T-cell (primary cell): Measurements from ENCODE around the gene WSB2. TPM values are rescaled to one million over a fixed set of nuclear protein-coding genes. Genes with fewer than 3 reads are reported as not detected.
A peak's percentile ranks its signal among the peaks of the same experiment; 100 is the strongest.

ENCODE experiments used
- ATAC-seq, 4 experiments: fragments of 200-7000 bp in 3 of 4; fragments of 150-1000 bp in 1 of 4; cut with Tn5 transposase; replicated peaks in 1 of 4; 1 replicate in 3 of 4; 2 replicates in 1 of 4; pipeline ENCODE4 v1.10.0; 2021; ENCODE audit warnings: moderate library complexity in 3 of 4, mild to moderate bottlenecking in 2 of 4, moderate number of reproducible peaks in 1 of 4
- CTCF ChIA-PET, 2 donors: fragments of 300-600 bp; sonication (Branson Sonifier 250); formaldehyde crosslinking; loops; one replicate each; lab custom pipeline; 2022; ENCODE audit warnings: antibody characterized with exemption in 2 of 2; lab: Charles Lee
- POLR2A ChIA-PET, 2 donors: fragments of 300-600 bp; sonication (Branson Sonifier 250); formaldehyde crosslinking; loops; one replicate each; lab custom pipeline; 2022; ENCODE audit warnings: antibody characterized with exemption in 2 of 2; lab: Charles Lee
- DNase-seq, 35 experiments: peaks; one replicate each; pipeline versions ENCODE4 v3.0.0 to v3.0.0-alpha.2; 2013 to 2023
- H3K27ac ChIP-seq: one replicate; pipeline ENCODE4 v1.5.1; 2013; ENCODE audit warnings: low read length
- H3K27me3 ChIP-seq, 2 experiments: replicated peaks in 1 of 2; 1 replicate in 1 of 2; 2 replicates in 1 of 2; pipeline versions ENCODE4 v1.6.1 to v1.7.0; 2013; ENCODE audit warnings: low read length in 1 of 2, mixed read lengths in 1 of 2; ENCODE audit not compliant: control insufficient read depth in 2 of 2, insufficient read depth in 2 of 2; ENCODE audit errors: extremely low read depth in 1 of 2
- H3K36me3 ChIP-seq, 2 donors: 1 replicate in 1 of 2; 2 replicates in 1 of 2; pipeline versions ENCODE4 v1.6.1 to v1.7.0; 2013; ENCODE audit warnings: low read length in 1 of 2; ENCODE audit not compliant: control insufficient read depth in 2 of 2, insufficient read depth in 1 of 2; ENCODE audit errors: extremely low read depth in 1 of 2
- H3K4me1 ChIP-seq, 2 experiments: 1 replicate in 1 of 2; 2 replicates in 1 of 2; pipeline versions ENCODE4 v1.6.1 to v1.7.0; 2013; ENCODE audit warnings: low read length in 2 of 2, mixed read lengths in 1 of 2; ENCODE audit not compliant: insufficient read depth in 2 of 2, control insufficient read depth in 1 of 2; ENCODE audit errors: extremely low read depth in 1 of 2
- H3K4me3 ChIP-seq, 2 donors: 1 replicate in 1 of 2; 2 replicates in 1 of 2; pipeline versions ENCODE4 v1.5.1 to v1.7.0; 2013; ENCODE audit warnings: mild to moderate bottlenecking in 2 of 2, low read length in 1 of 2, moderate library complexity in 1 of 2; ENCODE audit not compliant: control insufficient read depth in 1 of 2; ENCODE audit errors: extremely low read depth in 1 of 2
- H3K9me3 ChIP-seq: 2 replicates; pipeline ENCODE4 v1.7.0; 2013
- H3K27ac Mint-ChIP-seq, 2 donors: one replicate each; pipeline ENCODE4 v1.8.0; 2020 to 2021; ENCODE audit warnings: mild to moderate bottlenecking in 2 of 2, mixed read lengths in 2 of 2
- H3K27me3 Mint-ChIP-seq, 2 donors: one replicate each; pipeline ENCODE4 v1.8.0; 2021 to 2022; ENCODE audit warnings: mixed read lengths in 2 of 2
- H3K36me3 Mint-ChIP-seq: one replicate; pipeline ENCODE4 v1.8.0; 2021; ENCODE audit warnings: mixed read lengths
- H3K4me1 Mint-ChIP-seq, 3 donors: one replicate each; pipeline ENCODE4 v1.8.0; 2020 to 2022; ENCODE audit warnings: mixed read lengths in 3 of 3, mild to moderate bottlenecking in 1 of 3
- H3K4me3 Mint-ChIP-seq, 3 donors: one replicate each; pipeline ENCODE4 v1.8.0; 2020 to 2022; ENCODE audit warnings: mild to moderate bottlenecking in 3 of 3, mixed read lengths in 3 of 3, moderate library complexity in 3 of 3
- H3K9me3 Mint-ChIP-seq, 3 donors: one replicate each; pipeline ENCODE4 v1.8.0; 2020 to 2022; ENCODE audit warnings: mixed read lengths in 3 of 3
- WGBS: methylation state at CpG from one replicate; pipeline ENCODE4 v1.1.5; 2013; ENCODE audit warnings: missing lambda C conversion rate; ENCODE audit not compliant: insufficient coverage; 5-methylcytosine and 5-hydroxymethylcytosine counted together
- total RNA-seq, 35 experiments: library from RNA in 6 of 35; stranded (reverse) in 6 of 35; fragments of 120-200 nt in 1 of 35; gene quantifications; one replicate each; pipeline versions ENCODE4 v1.2.1 to v1.2.4 and lab custom pipeline; 2013 to 2026

Gene WSB2
- total RNA-seq, 5 donors from 2014 or later (not counting 1 experiment from before 2014, with no cell fraction given), result 19.6 to 33.7 (median 25.8) TPM

DNA sequence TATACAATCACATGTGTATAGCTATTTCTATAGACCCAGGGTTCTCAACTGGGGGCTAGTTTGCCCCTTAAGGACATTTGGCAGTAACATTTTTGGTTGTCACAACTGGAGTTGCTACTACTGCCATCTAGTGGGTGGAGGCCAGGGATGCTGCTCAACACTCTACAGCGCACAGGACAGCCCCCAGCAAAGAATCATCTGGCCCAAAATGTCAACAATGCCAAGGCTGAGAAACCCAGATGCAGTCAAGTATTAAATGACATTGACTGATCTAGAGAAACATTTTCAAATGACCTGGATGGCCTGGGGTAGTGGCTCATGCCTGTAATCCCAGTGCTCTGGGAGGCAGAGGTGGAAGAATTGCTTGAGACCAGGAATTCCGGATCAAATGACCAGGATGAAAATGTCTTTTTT, 5.8 kb downstream of the WSB2 start:
- Mint-ChIP-seq H3K27ac (peak overlapping the region; percentile 69 to 86), H3K27me3 (no peaks in the 10 kb centered on the region), H3K4me3 (no peak overlapping the region), H3K4me1 (peaks cover 44 to 49% (median 46%) of the 10 kb centered on the region in 3 donors), H3K9me3 (no peaks in the 10 kb centered on the region), H3K36me3 (peaks cover 20% of the 10 kb centered on the region)
- no peak overlapping the region for H3K27ac ChIP-seq
- 60% methylated on average over 1 of the region's 2 CpGs for WGBS
- ChIA-PET POLR2A (no interaction called here), CTCF (interaction anchor here (0.5 to 2.5 kb wide), 10 partner anchors 9 to 1648 kb away, joined by 3 to 18 read pairs (median 4); no protein-coding TSS in a partner anchor)
- ATAC-seq, result peak; percentile 72 to 79 (median 76)
- peak; percentile 18 to 82 (median 61) for DNase-seq
- no peaks in the 10 kb centered on the region for H3K27me3 ChIP-seq
- no peaks in the 10 kb centered on the region for H3K9me3 ChIP-seq
- peaks cover 0 to 17% of the 10 kb centered on the region in 2 donors for H3K36me3 ChIP-seq
- peaks cover 4 to 28% of the 10 kb centered on the region in 2 experiments for H3K4me1 ChIP-seq
- no peak overlapping the region for H3K4me3 ChIP-seq

DNA sequence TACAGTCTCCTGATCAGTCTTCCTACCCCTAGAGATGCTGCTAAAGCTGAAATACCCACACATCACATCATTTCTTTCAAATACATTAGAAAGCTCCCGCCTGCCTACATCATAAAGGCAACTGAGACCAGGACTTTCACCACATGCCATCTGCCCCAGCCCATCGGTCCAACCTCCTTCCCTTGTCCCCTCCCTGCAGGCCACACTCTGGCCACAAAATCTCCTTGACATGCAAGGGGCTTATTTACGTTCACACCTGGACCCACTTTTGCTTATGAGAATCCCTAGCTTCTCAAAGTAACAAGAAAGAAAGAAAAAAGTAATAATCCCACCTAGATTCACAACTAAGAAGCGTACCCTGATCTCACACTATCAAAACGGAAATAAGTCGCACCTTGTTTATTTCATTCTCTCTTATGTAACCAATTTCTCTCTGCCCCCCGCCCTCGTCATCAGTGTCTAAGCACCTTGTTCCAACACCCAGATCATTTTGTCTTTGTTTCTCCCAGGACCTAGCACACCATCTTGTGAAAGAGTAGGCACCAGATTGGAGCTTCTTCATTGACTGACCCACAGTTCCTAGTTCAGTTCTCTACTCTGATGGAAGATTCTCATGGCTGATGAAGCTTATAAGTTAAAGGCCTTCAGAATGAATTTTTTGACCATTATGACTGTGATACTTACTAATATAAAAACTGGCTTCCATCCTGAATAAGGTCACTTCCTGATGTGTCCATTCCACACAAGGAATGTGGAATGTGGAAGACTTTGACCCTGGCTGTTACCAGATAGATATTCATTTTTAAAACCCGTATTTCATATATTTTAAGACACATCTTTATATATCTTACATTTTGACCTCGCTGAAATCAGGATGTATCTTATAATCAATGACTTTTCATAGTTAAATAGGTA, 7.7 kb downstream of the WSB2 start:
- Mint-ChIP-seq H3K36me3 (peaks cover 28% of the 10 kb centered on the region), H3K4me3 (peak overlapping the region in 1 of 3 donors; percentile 13), H3K4me1 (peaks cover 30 to 33% (median 32%) of the 10 kb centered on the region in 3 donors), H3K27ac (peak overlapping the region; percentile 83 to 85), H3K9me3 (no peaks in the 10 kb centered on the region), H3K27me3 (no peaks in the 10 kb centered on the region)
- no peak overlapping the region for H3K4me3 ChIP-seq
- no peaks in the 10 kb centered on the region for H3K27me3 ChIP-seq
- 68% methylated on average over 5 of the region's 10 CpGs for WGBS
- peak in 2 of 4 experiments; percentile 54 to 57 for ATAC-seq
- peaks cover 0 to 25% of the 10 kb centered on the region in 2 donors for H3K36me3 ChIP-seq
- H3K9me3 ChIP-seq, result no peaks in the 10 kb centered on the region
- H3K4me1 ChIP-seq, result peaks cover 0 to 24% of the 10 kb centered on the region in 2 experiments
- peak in 20 of 35 experiments; percentile 1 to 58 (median 20) for DNase-seq
- POLR2A ChIA-PET, result interaction anchor here in 1 of 2 donors (1.1 to 1.3 kb wide), 2 partner anchors 8 to 12 kb away, joined by 4 to 17 read pairs; partner anchors contain the start of gene WSB2
- H3K27ac ChIP-seq, result peak overlapping the region; percentile 77
- CTCF ChIA-PET, result interaction anchor here in 1 of 2 donors (0.5 to 1.5 kb wide), 4 partner anchors 7 to 325 kb away, joined by 3 to 4 read pairs (median 4); partner anchors contain the start of genes RFC5 and WSB2

DNA sequence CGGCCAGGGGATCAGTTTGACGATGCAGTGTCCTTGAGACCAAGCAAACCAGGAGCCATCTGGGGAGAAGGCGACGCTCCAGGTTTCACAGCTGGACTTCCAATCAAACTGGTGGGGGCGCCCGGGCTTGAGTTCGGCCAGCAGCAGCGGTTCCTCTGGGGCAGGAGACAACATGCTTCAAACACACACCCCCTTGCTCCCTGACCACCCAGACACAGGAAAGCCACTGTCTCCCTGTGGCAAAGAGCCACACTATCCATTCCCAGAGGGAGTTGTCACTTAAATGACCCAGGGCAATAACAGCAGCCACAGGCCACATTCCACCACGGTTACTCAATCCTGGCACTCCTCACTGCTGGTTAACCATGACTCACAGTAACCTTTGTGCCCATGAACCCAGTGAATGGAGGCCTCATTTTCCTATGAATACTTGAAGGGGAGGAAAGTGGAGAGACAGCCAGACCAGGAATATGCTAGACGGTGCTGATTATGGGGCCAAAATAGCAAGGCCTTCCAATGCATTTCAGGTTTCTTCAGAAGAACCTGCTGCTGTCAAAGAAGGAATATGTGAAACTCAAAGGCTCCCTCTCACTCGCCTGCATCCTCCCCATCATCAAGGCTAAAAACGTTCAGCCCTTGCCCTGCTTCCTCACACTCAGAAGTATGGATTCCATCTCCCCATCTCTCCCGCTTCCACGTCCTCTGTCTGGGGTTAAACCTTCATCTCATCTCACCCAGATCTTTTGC, 8.5 kb downstream of the WSB2 start:
- Mint-ChIP-seq H3K27ac (peak overlapping the region; percentile 83 to 85), H3K27me3 (no peaks in the 10 kb centered on the region), H3K4me1 (peaks cover 28 to 31% (median 30%) of the 10 kb centered on the region in 3 donors), H3K9me3 (no peaks in the 10 kb centered on the region), H3K4me3 (no peak overlapping the region), H3K36me3 (peaks cover 28% of the 10 kb centered on the region)
- ChIA-PET POLR2A (interaction anchor here in 1 of 2 donors (1.1 to 1.3 kb wide), 2 partner anchors 9 to 13 kb away, joined by 4 to 17 read pairs; partner anchors contain the start of gene WSB2), CTCF (interaction anchor here in 1 of 2 donors (0.6 to 1.5 kb wide), 3 partner anchors 8 to 36 kb away, joined by 4 read pairs; partner anchors contain the start of genes RFC5 and WSB2)
- peaks cover 0 to 25% of the 10 kb centered on the region in 2 donors for H3K36me3 ChIP-seq
- DNase-seq (peak in 1 of 35 experiments; percentile 12), ATAC-seq (no peak)
- H3K4me1 ChIP-seq, result peaks cover 0 to 24% of the 10 kb centered on the region in 2 experiments
- WGBS, result 82% methylated on average over 13 of the region's 14 CpGs
- peak overlapping the region; percentile 77 for H3K27ac ChIP-seq
- no peaks in the 10 kb centered on the region for H3K27me3 ChIP-seq
- H3K9me3 ChIP-seq, result no peaks in the 10 kb centered on the region
- no peak overlapping the region for H3K4me3 ChIP-seq

DNA sequence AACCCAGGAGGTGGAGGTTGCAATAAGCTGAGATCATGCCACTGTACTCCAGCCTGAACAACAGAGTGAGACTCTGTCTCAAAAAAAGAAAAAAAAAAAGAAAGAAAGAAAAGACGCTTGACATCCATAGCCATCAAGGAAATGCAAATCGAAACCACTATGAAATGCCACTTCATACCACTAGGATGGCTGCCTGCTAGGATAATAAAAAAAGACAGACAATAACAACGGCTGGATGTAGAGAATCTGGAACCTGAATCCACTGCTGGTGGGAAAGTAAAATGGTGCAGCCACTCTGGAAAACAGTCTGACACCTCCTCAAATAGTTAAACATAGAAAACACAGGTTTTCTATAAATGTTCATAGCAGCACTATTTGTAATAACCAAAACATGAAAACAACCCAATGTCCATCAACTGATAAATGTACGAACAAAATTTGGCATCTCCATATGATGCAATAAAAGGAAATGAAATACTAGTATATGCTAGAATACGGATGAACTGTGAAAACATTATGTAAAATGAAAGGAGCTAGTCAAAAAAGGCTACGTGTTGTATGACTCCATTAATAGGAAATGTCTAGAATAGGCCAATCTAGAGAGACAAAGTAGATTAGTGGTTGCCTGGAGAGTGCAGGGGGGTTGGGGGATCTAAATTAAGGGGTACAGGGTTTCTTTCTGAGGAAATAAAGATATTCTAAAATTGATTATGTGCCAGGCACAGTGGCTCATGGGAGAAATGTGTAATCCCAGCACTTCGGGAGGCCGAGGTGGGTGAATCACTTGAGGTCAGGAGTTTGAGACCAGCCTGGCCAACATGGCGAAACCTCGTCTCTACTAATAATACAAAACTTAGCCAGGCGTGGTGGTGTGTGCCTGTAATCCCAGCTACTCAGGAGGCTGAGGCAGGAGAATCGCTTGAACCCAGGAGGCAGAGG, 9.7 kb downstream of the WSB2 start:
- no peaks in the 10 kb centered on the region for H3K27me3 ChIP-seq
- WGBS, result 88% methylated on average over 1 of the region's 12 CpGs
- peaks cover 0 to 24% of the 10 kb centered on the region in 2 experiments for H3K4me1 ChIP-seq
- peaks cover 31% of the 10 kb centered on the region for H3K36me3 Mint-ChIP-seq
- ChIA-PET CTCF (interaction anchor here in 1 of 2 donors (0.5 kb wide), 1 partner anchor 12 kb away, joined by 6 read pairs; no protein-coding TSS in a partner anchor), POLR2A (no interaction called here)
- H3K27ac Mint-ChIP-seq, result peak overlapping the region in 1 of 2 donors; percentile 58
- peaks cover 0 to 25% of the 10 kb centered on the region in 2 donors for H3K36me3 ChIP-seq
- no peak for DNase-seq
- ATAC-seq, result no peak
- no peak overlapping the region for H3K4me3 Mint-ChIP-seq
- H3K9me3 Mint-ChIP-seq, result no peaks in the 10 kb centered on the region
- H3K4me1 Mint-ChIP-seq, result peaks cover 25 to 31% (median 30%) of the 10 kb centered on the region in 3 donors
- H3K9me3 ChIP-seq, result no peaks in the 10 kb centered on the region
- H3K27me3 Mint-ChIP-seq, result no peaks in the 10 kb centered on the region
- no peak overlapping the region for H3K4me3 ChIP-seq
- H3K27ac ChIP-seq, result no peak overlapping the region

DNA sequence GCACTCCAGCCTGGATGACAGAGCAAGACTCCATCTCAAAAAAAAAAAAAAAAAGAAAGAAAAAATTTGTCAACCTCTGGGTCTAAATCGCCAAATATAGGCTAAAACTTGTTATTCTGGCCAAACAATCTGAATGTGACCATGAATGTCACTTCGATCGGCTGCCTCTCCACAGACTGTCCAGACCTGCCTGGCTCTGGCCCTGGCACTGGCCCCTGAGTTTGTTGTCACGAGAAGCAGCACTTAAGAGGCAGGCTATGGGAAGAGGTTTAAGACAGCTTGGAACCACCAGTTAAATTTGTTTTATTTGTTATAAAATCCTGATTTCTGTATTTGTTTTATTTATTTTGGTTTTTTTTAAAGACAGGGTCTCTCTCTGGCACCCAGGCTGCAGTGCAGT, 14.5 kb downstream of the WSB2 start:
- ChIA-PET CTCF (no interaction called here), POLR2A (no interaction called here)
- peaks cover 0 to 49% of the 10 kb centered on the region in 2 donors for H3K36me3 ChIP-seq
- no peak overlapping the region for H3K4me3 ChIP-seq
- peaks cover 0 to 3% of the 10 kb centered on the region in 2 experiments for H3K4me1 ChIP-seq
- 94% methylated on average over 4 of the region's 4 CpGs for WGBS
- no peak for ATAC-seq
- Mint-ChIP-seq H3K36me3 (peaks cover 46% of the 10 kb centered on the region), H3K27ac (no peak overlapping the region), H3K9me3 (no peaks in the 10 kb centered on the region), H3K4me1 (peaks cover 0 to 17% (median 13%) of the 10 kb centered on the region in 3 donors), H3K27me3 (no peaks in the 10 kb centered on the region), H3K4me3 (no peak overlapping the region)
- no peaks in the 10 kb centered on the region for H3K27me3 ChIP-seq
- DNase-seq, result no peak
- no peak overlapping the region for H3K27ac ChIP-seq
- H3K9me3 ChIP-seq, result no peaks in the 10 kb centered on the region
